HepG2 (cell line): ENCODE measurements around the gene ZNFX1. TPM values are rescaled to one million over a fixed set of nuclear protein-coding genes. Genes with fewer than 3 reads are reported as not detected.

Experiments
- ASH2L ChIP-seq: fragments of 300-600, 200-600 bp; sonication (generic); IDR thresholded peaks from 2 replicates; pipeline ENCODE4 v1.7.0; 2017; ENCODE audit warnings: low read depth, mild to moderate bottlenecking, moderate library complexity, mixed read lengths, low read length; ENCODE audit not compliant: insufficient read length
- ATF4 ChIP-seq, 2 experiments: fragments of 450-650 bp in 1 of 2; sonication (generic) in 1 of 2; formaldehyde crosslinking; IDR thresholded peaks; 2 replicates each; pipeline versions ENCODE4 v1.5.0 to v1.8.0; 2020 to 2022; ENCODE audit warnings: mild to moderate bottlenecking in 1 of 2, missing genetic modification reagents in 1 of 2
- CENPT ChIP-seq: sonication (generic); formaldehyde crosslinking; IDR thresholded peaks from 2 replicates; pipeline ENCODE4 v1.8.0; 2022; ENCODE audit warnings: low read depth, mild to moderate bottlenecking, moderate library complexity, missing genetic modification reagents
- ERF ChIP-seq: IDR thresholded peaks from 2 replicates; pipeline ENCODE4 v1.6.1; 2018; ENCODE audit warnings: missing biosample characterization, missing genetic modification reagents
- IKZF1 ChIP-seq: fragments of 450-650 bp; IDR thresholded peaks from 2 replicates; pipeline ENCODE4 v1.7.1; 2016
- KDM4B ChIP-seq: sonication (generic); formaldehyde crosslinking; IDR thresholded peaks from 2 replicates; pipeline ENCODE4 v1.4.0; 2020; ENCODE audit warnings: missing genetic modification reagents
- KLF11 ChIP-seq: IDR thresholded peaks from 2 replicates; pipeline ENCODE4 v1.6.1; 2016; ENCODE audit warnings: missing compliant biosample characterization
- NFIC ChIP-seq: IDR thresholded peaks from 2 replicates; pipeline ENCODE4 v1.6.1; 2012; ENCODE audit warnings: mild to moderate bottlenecking, low read length, inconsistent platforms
- PATZ1 ChIP-seq: sonication (generic); formaldehyde crosslinking; IDR thresholded peaks from 2 replicates; pipeline ENCODE4 v1.4.0; 2020; ENCODE audit warnings: missing genetic modification reagents
- RFX3 ChIP-seq: IDR thresholded peaks from 2 replicates; pipeline ENCODE4 v1.6.1; 2016; ENCODE audit warnings: missing biosample characterization, missing genetic modification reagents
- ZKSCAN8 ChIP-seq: IDR thresholded peaks from 2 replicates; pipeline ENCODE4 v1.6.1; 2016; ENCODE audit warnings: borderline replicate concordance, missing genetic modification reagents, missing compliant biosample characterization
- ZNF143 ChIP-seq: sonication (generic); formaldehyde crosslinking; IDR thresholded peaks from 2 replicates; pipeline ENCODE4 v1.4.0; 2020; ENCODE audit warnings: missing genetic modification reagents
- ZNF230 ChIP-seq: sonication (generic); formaldehyde crosslinking; IDR thresholded peaks from 2 replicates; pipeline ENCODE4 v1.4.0; 2020; ENCODE audit warnings: mild to moderate bottlenecking, missing genetic modification reagents
- ZNF337 ChIP-seq: sonication (generic); formaldehyde crosslinking; IDR thresholded peaks from 2 replicates; pipeline ENCODE4 v1.5.1; 2020; ENCODE audit warnings: missing genetic modification reagents, low read depth, mild to moderate bottlenecking, borderline replicate concordance
- ZNF382 ChIP-seq: sonication (generic); formaldehyde crosslinking; IDR thresholded peaks from 2 replicates; pipeline ENCODE4 v1.5.0; 2020; ENCODE audit warnings: missing genetic modification reagents, mild to moderate bottlenecking, borderline replicate concordance
- ZNF503 ChIP-seq: sonication (generic); formaldehyde crosslinking; IDR thresholded peaks from 2 replicates; pipeline ENCODE4 v1.4.0; 2020; ENCODE audit warnings: missing genetic modification reagents
- ZNF652 ChIP-seq: IDR thresholded peaks from 2 replicates; pipeline ENCODE4 v1.6.1; 2016; ENCODE audit warnings: low read depth, borderline replicate concordance
- polyA plus RNA-seq, 8 experiments: library from polyadenylated mRNA; depleted of rRNA in 3 of 8; stranded (reverse) in 7 of 8; unstranded in 1 of 8; fragments of >200 nt; fragmentation: Illumina TruSeq in 4 of 8; extraction: Trizol in 4 of 8; gene quantifications; 2 replicates each; pipeline versions ENCODE4 v1.2.1 to v1.2.3, GENCODE V29; 2011 to 2016; ENCODE audit warnings: low read depth in 4 of 8, missing spikeins in 1 of 8, mixed read lengths in 1 of 8; ENCODE audit not compliant: insufficient read depth in 1 of 8
- total RNA-seq, 5 experiments: library from RNA; depleted of rRNA; stranded (reverse); fragments of >200 nt; fragmentation: Illumina TruSeq; extraction: Trizol; gene quantifications; 2 replicates each; pipeline ENCODE4 v1.2.3, GENCODE V29; 2016; ENCODE audit warnings: low read depth in 1 of 5
- TF ChIP-seq, protein P1 (sequence below): sonication (generic); formaldehyde crosslinking; IDR thresholded peaks from 2 replicates; pipeline ENCODE4 v1.8.0; 2022; ENCODE audit warnings: missing genetic modification reagents, mild to moderate bottlenecking, moderate library complexity, borderline replicate concordance
- TF ChIP-seq, protein P2 (sequence below): sonication (generic); formaldehyde crosslinking; conservative IDR thresholded peaks from 2 replicates; pipeline ENCODE4 v1.8.1; 2023; ENCODE audit warnings: missing genetic modification reagents
- TF ChIP-seq, protein P3 (sequence below): sonication (generic); formaldehyde crosslinking; IDR thresholded peaks from 2 replicates; pipeline ENCODE4 v1.4.0; 2020; ENCODE audit warnings: missing genetic modification reagents

ZNFX1 gene
- total and polyA plus RNA-seq, 2 of the 13 experiments (the other 11 are each of a cell fraction or from before 2014, with no cell fraction given): 2.9 to 11.1 TPM

DNA sequence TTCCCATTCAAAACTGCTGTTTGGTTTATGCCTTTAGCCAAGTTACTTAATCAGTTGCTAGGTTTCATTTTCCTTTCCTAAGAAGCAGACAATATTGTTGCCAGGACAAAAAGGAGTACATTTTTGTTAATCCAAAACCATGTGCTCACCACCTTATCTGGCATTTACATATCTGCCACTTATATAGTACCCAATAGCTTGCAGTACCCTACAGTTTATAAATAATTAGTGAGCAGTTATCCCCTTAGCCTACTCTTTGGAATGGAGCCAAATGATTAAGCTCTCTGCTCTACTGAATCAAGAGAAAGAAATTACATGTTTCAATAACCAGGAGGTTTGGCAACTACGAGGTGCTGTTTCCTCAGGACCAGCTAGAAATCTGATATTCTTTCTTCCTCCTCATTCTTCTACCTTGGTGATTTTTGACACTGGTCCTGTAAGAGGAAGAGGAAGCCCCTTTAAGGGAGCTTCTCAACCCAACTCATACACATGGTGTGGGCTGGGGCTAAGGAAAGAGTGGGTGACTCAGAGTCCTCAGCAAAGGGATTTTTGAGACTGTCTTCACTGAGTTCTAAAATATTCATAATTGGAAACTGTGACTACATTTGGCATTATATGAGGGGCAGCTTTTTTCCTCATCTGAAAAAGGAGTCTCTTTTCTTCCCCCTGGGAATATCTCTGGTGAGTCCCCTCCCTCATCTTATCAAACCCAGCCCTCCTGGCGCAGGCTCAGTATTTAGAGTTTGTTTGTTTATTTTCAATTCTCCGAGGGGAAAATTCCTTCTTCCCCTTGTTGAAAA lies 1.5 kb downstream of the ZNFX1 start (continued):
- TF ChIP-seq, protein P1, sequence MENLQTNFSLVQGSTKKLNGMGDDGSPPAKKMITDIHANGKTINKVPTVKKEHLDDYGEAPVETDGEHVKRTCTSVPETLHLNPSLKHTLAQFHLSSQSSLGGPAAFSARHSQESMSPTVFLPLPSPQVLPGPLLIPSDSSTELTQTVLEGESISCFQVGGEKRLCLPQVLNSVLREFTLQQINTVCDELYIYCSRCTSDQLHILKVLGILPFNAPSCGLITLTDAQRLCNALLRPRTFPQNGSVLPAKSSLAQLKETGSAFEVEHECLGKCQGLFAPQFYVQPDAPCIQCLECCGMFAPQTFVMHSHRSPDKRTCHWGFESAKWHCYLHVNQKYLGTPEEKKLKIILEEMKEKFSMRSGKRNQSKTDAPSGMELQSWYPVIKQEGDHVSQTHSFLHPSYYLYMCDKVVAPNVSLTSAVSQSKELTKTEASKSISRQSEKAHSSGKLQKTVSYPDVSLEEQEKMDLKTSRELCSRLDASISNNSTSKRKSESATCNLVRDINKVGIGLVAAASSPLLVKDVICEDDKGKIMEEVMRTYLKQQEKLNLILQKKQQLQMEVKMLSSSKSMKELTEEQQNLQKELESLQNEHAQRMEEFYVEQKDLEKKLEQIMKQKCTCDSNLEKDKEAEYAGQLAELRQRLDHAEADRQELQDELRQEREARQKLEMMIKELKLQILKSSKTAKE: no peak
- TF ChIP-seq RFX3: no peak
- TF ChIP-seq ATF4 (CRISPR knock-in tag; IDR thresholded peaks at IDR 0.05): no peak
- TF ChIP-seq KLF11 (CRISPR knock-in tag): peak; percentile 47; the same call in 1 of the 2 replicates
- TF ChIP-seq ZNF230 (CRISPR knock-in tag): no peak
- no peak for TF ChIP-seq ZNF337
- no peak for TF ChIP-seq ZNF382 (CRISPR knock-in tag)
- TF ChIP-seq CENPT (CRISPR knock-in tag): no peak
- peak; percentile 10 for TF ChIP-seq ASH2L
- TF ChIP-seq, protein P2, sequence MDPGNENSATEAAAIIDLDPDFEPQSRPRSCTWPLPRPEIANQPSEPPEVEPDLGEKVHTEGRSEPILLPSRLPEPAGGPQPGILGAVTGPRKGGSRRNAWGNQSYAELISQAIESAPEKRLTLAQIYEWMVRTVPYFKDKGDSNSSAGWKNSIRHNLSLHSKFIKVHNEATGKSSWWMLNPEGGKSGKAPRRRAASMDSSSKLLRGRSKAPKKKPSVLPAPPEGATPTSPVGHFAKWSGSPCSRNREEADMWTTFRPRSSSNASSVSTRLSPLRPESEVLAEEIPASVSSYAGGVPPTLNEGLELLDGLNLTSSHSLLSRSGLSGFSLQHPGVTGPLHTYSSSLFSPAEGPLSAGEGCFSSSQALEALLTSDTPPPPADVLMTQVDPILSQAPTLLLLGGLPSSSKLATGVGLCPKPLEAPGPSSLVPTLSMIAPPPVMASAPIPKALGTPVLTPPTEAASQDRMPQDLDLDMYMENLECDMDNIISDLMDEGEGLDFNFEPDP (CRISPR knock-in tag): no peak
- TF ChIP-seq PATZ1: no peak
- no peak for TF ChIP-seq KDM4B
- TF ChIP-seq ZNF503 (CRISPR knock-in tag): no peak
- no peak for TF ChIP-seq ERF
- no peak for TF ChIP-seq IKZF1
- 0 out of 2 replicates have a peak, but pooled peaks have one; percentile 36 for TF ChIP-seq NFIC
- TF ChIP-seq ZNF652 (CRISPR knock-in tag): 0 out of 2 replicates have a peak, but pooled peaks have one; percentile 1
- TF ChIP-seq ZKSCAN8 (CRISPR knock-in tag): no peak
- TF ChIP-seq, protein P3, sequence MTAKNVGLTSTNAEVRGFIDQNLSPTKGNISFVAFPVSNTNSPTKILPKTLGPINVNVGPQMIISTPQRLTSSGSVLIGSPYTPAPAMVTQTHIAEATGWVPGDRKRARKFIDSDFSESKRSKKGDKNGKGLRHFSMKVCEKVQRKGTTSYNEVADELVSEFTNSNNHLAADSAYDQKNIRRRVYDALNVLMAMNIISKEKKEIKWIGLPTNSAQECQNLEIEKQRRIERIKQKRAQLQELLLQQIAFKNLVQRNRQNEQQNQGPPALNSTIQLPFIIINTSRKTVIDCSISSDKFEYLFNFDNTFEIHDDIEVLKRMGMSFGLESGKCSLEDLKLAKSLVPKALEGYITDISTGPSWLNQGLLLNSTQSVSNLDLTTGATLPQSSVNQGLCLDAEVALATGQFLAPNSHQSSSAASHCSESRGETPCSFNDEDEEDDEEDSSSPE (CRISPR knock-in tag): no peak
- no peak for TF ChIP-seq ZNF143 (CRISPR knock-in tag)
